Measurements from ENCODE around the gene MIF.

DNA sequence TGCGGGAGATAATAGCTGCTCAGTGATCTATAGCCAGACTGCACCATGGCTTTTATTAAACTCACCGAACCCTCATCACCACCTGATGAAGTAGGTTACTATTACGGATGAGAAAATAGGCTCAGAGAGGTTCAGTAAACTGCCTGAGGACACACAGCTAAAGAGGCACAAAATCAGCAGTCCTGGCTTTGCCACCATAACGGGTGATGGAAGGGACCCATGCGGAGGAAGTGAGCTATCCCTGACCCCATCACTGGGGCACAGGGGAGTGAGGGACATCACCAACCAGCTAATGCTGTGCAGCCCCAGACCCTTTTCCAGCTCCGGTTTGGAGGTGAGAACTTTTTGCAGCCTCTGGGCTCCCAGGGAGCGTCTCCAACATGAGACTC is 48.1 kb upstream of the MIF start:
- TF ChIP-seq, protein P1, sequence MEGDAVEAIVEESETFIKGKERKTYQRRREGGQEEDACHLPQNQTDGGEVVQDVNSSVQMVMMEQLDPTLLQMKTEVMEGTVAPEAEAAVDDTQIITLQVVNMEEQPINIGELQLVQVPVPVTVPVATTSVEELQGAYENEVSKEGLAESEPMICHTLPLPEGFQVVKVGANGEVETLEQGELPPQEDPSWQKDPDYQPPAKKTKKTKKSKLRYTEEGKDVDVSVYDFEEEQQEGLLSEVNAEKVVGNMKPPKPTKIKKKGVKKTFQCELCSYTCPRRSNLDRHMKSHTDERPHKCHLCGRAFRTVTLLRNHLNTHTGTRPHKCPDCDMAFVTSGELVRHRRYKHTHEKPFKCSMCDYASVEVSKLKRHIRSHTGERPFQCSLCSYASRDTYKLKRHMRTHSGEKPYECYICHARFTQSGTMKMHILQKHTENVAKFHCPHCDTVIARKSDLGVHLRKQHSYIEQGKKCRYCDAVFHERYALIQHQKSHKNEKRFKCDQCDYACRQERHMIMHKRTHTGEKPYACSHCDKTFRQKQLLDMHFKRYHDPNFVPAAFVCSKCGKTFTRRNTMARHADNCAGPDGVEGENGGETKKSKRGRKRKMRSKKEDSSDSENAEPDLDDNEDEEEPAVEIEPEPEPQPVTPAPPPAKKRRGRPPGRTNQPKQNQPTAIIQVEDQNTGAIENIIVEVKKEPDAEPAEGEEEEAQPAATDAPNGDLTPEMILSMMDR (IDR thresholded peaks at IDR 0.05; ENCODE audit: low read depth, low read length, missing input control): no peak
- TF ChIP-seq TAF1 (conservative IDR thresholded peaks at IDR 0.05) (no peak), JUND (IDR thresholded peaks at IDR 0.05) (no peak), RAD21 (IDR thresholded peaks at IDR 0.05) (no peak), YY1 (IDR thresholded peaks at IDR 0.05) (no peak), FOXA1 (IDR thresholded peaks at IDR 0.05) (no peak), GABPA (IDR thresholded peaks at IDR 0.05 in 1 of 2, conservative IDR thresholded peaks at IDR 0.05 in 1 of 2) (no peak), HNF4A (conservative IDR thresholded peaks at IDR 0.05) (no peak), SP1 (IDR thresholded peaks at IDR 0.05) (no peak), HNF4G (IDR thresholded peaks at IDR 0.05) (no peak)
- TF ChIP-seq, protein P2, sequence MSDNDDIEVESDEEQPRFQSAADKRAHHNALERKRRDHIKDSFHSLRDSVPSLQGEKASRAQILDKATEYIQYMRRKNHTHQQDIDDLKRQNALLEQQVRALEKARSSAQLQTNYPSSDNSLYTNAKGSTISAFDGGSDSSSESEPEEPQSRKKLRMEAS (IDR thresholded peaks at IDR 0.05): no peak
- TF ChIP-seq, protein P3, sequence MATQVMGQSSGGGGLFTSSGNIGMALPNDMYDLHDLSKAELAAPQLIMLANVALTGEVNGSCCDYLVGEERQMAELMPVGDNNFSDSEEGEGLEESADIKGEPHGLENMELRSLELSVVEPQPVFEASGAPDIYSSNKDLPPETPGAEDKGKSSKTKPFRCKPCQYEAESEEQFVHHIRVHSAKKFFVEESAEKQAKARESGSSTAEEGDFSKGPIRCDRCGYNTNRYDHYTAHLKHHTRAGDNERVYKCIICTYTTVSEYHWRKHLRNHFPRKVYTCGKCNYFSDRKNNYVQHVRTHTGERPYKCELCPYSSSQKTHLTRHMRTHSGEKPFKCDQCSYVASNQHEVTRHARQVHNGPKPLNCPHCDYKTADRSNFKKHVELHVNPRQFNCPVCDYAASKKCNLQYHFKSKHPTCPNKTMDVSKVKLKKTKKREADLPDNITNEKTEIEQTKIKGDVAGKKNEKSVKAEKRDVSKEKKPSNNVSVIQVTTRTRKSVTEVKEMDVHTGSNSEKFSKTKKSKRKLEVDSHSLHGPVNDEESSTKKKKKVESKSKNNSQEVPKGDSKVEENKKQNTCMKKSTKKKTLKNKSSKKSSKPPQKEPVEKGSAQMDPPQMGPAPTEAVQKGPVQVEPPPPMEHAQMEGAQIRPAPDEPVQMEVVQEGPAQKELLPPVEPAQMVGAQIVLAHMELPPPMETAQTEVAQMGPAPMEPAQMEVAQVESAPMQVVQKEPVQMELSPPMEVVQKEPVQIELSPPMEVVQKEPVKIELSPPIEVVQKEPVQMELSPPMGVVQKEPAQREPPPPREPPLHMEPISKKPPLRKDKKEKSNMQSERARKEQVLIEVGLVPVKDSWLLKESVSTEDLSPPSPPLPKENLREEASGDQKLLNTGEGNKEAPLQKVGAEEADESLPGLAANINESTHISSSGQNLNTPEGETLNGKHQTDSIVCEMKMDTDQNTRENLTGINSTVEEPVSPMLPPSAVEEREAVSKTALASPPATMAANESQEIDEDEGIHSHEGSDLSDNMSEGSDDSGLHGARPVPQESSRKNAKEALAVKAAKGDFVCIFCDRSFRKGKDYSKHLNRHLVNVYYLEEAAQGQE (IDR thresholded peaks at IDR 0.05): no peak
- TF ChIP-seq, protein P4, sequence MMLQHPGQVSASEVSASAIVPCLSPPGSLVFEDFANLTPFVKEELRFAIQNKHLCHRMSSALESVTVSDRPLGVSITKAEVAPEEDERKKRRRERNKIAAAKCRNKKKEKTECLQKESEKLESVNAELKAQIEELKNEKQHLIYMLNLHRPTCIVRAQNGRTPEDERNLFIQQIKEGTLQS (IDR thresholded peaks at IDR 0.05): no peak

All from liver (tissue), 3 donors.